ENCODE measurements around the gene RARS1. TPM values are rescaled to one million over a fixed set of nuclear protein-coding genes. Genes with fewer than 3 reads are reported as not detected.

The RARS1 gene
- total RNA-seq, 1 donor from 2014 or later = 87.6 TPM

- no peak overlapping the region for H3K27ac Mint-ChIP-seq (ENCODE audit: unreplicated experiment)
- no peaks in the 10 kb centered on the region for H3K27me3 Mint-ChIP-seq (ENCODE audit: low read depth)
- DNase-seq (ENCODE audit: low read depth, low spot score) = no peak
- H3K36me3 Mint-ChIP-seq (ENCODE audit: low read depth) = peaks cover 33% of the 10 kb centered on the region
- H3K4me3 Mint-ChIP-seq = no peak overlapping the region
- no peak for TF ChIP-seq CTCF (conservative IDR thresholded peaks at IDR 0.05)
- no peaks in the 10 kb centered on the region for H3K9me3 Mint-ChIP-seq
- H3K4me1 Mint-ChIP-seq = no peaks in the 10 kb centered on the region
Observed at GRCh38 chr5:168557389-168557788, 71.1 kb downstream of the RARS1 start.

- Mint-ChIP-seq H3K27me3 (ENCODE audit: low read depth) (no peaks in the 10 kb centered on the region), H3K4me3 (no peak overlapping the region), H3K4me1 (no peaks in the 10 kb centered on the region), H3K9me3 (no peaks in the 10 kb centered on the region), H3K27ac (ENCODE audit: unreplicated experiment) (no peak overlapping the region), H3K36me3 (ENCODE audit: low read depth) (peaks cover 13% of the 10 kb centered on the region)
- DNase-seq (ENCODE audit: low read depth, low spot score) = no peak
- no peak for TF ChIP-seq CTCF (conservative IDR thresholded peaks at IDR 0.05)
Observed at GRCh38 chr5:168562279-168562678, 76.0 kb downstream of the RARS1 start.

- Mint-ChIP-seq H3K27ac (ENCODE audit: unreplicated experiment) (no peak overlapping the region), H3K4me3 (no peak overlapping the region), H3K27me3 (ENCODE audit: low read depth) (no peaks in the 10 kb centered on the region), H3K9me3 (no peaks in the 10 kb centered on the region), H3K4me1 (no peaks in the 10 kb centered on the region), H3K36me3 (ENCODE audit: low read depth) (peaks cover 16% of the 10 kb centered on the region)
- DNase-seq (ENCODE audit: low read depth, low spot score) = no peak
- TF ChIP-seq CTCF (conservative IDR thresholded peaks at IDR 0.05) = no peak
Observed at GRCh38 chr5:168563959-168564358, 77.7 kb downstream of the RARS1 start.

- Mint-ChIP-seq H3K27ac (ENCODE audit: unreplicated experiment) (no peak overlapping the region), H3K9me3 (no peaks in the 10 kb centered on the region), H3K4me3 (no peak overlapping the region), H3K36me3 (ENCODE audit: low read depth) (peaks cover 23% of the 10 kb centered on the region), H3K27me3 (ENCODE audit: low read depth) (no peaks in the 10 kb centered on the region), H3K4me1 (peaks cover 14% of the 10 kb centered on the region)
- DNase-seq (ENCODE audit: low read depth, low spot score) = no peak
- no peak for TF ChIP-seq CTCF (conservative IDR thresholded peaks at IDR 0.05)
Observed at GRCh38 chr5:168568738-168569137, 82.5 kb downstream of the RARS1 start.

Small RNA genes lying within 50 kb of the gene (microRNA-seq; reads per million reads assigned to microRNA genes)
- gene MIR103A1 (not detected), gene MIR103B1 (not detected)

Other genes starting within 250 kb of the RARS1 start
- 13.3 and 13.7 TPM in 2 replicates for gene WWC1, start 194.8 kb upstream of the RARS1 start, total RNA-seq
- gene FBLL1, start 42.8 kb downstream of the RARS1 start, total RNA-seq = 5.9 and 7.3 TPM in 2 replicates
- gene PANK3, start 92.9 kb downstream of the RARS1 start, total RNA-seq = 121 and 135 TPM in 2 replicates